HEK293T (cell line): ENCODE results near the gene TEKT5.

Experiments
- BHLHE40 ChIP-seq: fragments of 450-650 bp; IDR thresholded peaks from 2 replicates; pipeline ENCODE4 v1.6.1; 2016; ENCODE audit warnings: mild to moderate bottlenecking, moderate library complexity, borderline replicate concordance
- FOXA1 ChIP-seq: fragments of 450-650 bp; IDR thresholded peaks from 2 replicates; pipeline ENCODE4 v1.6.1; 2016; ENCODE audit warnings: mild to moderate bottlenecking
- FOXK2 ChIP-seq: fragments of 450-650 bp; IDR thresholded peaks from 2 replicates; pipeline ENCODE4 v1.6.1; 2016; ENCODE audit warnings: mild to moderate bottlenecking
- FOXM1 ChIP-seq: fragments of 450-650 bp; IDR thresholded peaks from 2 replicates; pipeline ENCODE4 v1.6.1; 2017; ENCODE audit warnings: mild to moderate bottlenecking, borderline replicate concordance
- LEF1 ChIP-seq: fragments of 450-650 bp; IDR thresholded peaks from 2 replicates; pipeline ENCODE4 v1.6.1; 2017; ENCODE audit warnings: mild to moderate bottlenecking, borderline replicate concordance
- NFRKB ChIP-seq: fragments of 450-650 bp; IDR thresholded peaks from 2 replicates; pipeline ENCODE4 v1.6.1; 2016; ENCODE audit warnings: mild to moderate bottlenecking, moderate library complexity
- SP1 ChIP-seq: fragments of 450-650 bp; IDR thresholded peaks from 2 replicates; pipeline ENCODE4 v1.6.1; 2017
- SUZ12 ChIP-seq: fragments of 450-650 bp; IDR thresholded peaks from 2 replicates; pipeline ENCODE4 v1.6.1; 2016; ENCODE audit warnings: mild to moderate bottlenecking
- ZNF384 ChIP-seq: fragments of 450-650 bp; IDR thresholded peaks from 2 replicates; pipeline ENCODE4 v1.6.1; 2016

GRCh38 chr16:10728003-10728887 lies 33.5 kb upstream of the TEKT5 start:
- no peak for TF ChIP-seq SUZ12
- TF ChIP-seq FOXM1 = no peak
- TF ChIP-seq FOXA1 = no peak
- TF ChIP-seq BHLHE40 = no peak
- no peak for TF ChIP-seq ZNF384
- no peak for TF ChIP-seq NFRKB
- no peak for TF ChIP-seq SP1
- no peak for TF ChIP-seq LEF1
- TF ChIP-seq FOXK2 = no peak
